Endometrial microvascular endothelial cells (primary cell): ENCODE measurements around the gene PNRC1. TPM values are rescaled to one million over a fixed set of nuclear protein-coding genes. Genes with fewer than 3 reads are reported as not detected.
"Not testable (repeated sequence)": the region's sequence is repeated elsewhere in the genome, so short reads cannot be mapped to it uniquely, and the experiment has no call there.

Experiments
- in situ Hi-C: cut with HindIII; loops from 2 replicates; pipeline ENCODE4 v1.10.0; 2017; ENCODE audit warnings: low sequenced_read_pairs, low pct_unique_long_range_greater_than_20kb; ENCODE audit errors: inconsistent ontology term
- total RNA-seq: library from RNA; depleted of rRNA; stranded (reverse); fragments of >200 nt; gene quantifications from one replicate; pipeline ENCODE4 v1.2.3, GENCODE V29; 2015; ENCODE audit errors: inconsistent ontology term

Gene PNRC1
- 40.2 TPM for total RNA-seq

DNA sequence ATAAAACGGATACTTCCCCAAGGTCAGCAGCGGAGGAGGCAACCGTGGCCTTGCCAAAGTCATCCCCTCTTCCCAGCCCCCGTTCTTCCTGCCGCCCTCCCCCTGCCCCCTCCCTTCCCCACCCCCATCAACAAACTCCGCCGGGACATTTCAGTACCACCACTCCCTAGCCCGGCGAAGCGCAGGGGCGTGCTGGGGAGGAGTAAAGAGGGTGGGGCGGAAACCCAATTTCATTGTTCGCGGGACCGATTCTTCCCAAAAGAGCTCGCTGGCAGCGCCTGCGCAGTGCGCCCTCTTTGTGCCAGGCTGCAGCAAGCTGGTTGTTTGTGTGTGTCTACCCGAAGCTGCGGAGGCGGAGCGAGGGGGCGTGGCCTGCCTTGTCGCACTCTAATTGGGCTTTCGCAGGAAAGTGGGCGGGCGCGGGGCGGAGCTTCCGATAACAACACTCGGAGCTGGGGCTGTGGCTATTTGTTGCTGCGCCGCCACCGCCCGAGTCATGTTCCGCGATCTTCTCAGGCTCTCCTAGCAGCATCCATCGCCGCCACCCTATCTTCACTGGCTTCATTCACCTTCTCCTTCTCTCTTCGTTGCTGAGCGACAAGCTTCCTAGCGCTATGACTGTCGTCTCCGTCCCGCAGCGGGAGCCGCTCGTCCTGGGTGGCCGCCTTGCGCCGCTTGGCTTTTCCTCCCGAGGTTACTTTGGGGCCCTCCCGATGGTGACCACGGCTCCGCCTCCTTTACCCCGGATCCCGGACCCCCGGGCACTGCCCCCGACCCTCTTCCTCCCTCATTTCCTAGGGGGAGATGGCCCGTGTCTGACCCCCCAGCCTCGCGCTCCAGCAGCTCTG, at the start of gene PNRC1:
PNRC1 (plus strand) TSS at position 471 of the 848 bp plus-strand sequence; CDS start at position 615, 144 bp downstream.
- in situ Hi-C loops: no loop called here

DNA sequence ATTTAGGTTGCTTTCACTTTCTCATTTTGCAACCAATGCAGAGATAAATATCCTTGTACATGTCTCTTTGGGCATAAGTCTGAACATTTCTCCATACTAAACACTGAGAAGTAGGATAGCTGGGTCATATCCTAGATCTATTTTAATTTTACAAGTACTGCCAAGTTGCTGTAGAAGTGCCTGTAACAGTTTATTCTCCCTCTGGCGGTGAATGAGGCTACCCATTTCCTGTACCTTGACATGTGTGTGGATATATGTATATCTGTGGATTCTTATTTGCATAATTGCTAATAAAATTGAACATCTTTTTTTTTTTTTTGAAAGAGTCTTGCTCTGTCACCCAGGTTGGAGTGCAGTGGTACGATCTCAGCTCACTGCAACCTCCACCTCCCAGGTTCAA, 48.0 kb upstream of the PNRC1 start:
- in situ Hi-C loops: no loop called here

GRCh38 chr6:89033461-89033860, 47.1 kb upstream of the PNRC1 start:
- in situ Hi-C loops: no loop called here

DNA sequence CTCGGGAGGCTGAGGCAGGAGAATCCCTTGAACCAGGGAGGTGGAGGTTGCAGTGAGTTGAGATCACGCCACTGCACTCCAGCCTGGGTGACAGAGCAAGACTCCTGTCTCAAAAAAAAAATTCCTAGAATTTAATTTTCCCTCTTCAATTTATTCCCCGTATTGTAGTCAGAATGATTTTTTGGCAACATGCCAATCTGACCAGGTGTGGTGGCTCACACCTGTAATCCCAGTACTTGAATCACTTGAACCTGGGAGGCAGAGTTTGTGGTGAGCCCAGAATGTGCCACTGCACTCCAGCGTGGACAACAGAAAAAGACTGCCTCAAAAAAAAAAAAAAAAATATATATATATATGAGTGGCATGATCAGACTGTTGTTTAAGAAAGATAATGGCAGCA, 46.4 kb upstream of the PNRC1 start:
- in situ Hi-C loops: not testable (repeated sequence)

- in situ Hi-C loops: no loop called here
Measured at GRCh38 chr6:89034586-89035251, 45.8 kb upstream of the PNRC1 start.

GRCh38 chr6:89035252-89036101, 45.1 kb upstream of the PNRC1 start:
- in situ Hi-C loops: no loop called here

DNA sequence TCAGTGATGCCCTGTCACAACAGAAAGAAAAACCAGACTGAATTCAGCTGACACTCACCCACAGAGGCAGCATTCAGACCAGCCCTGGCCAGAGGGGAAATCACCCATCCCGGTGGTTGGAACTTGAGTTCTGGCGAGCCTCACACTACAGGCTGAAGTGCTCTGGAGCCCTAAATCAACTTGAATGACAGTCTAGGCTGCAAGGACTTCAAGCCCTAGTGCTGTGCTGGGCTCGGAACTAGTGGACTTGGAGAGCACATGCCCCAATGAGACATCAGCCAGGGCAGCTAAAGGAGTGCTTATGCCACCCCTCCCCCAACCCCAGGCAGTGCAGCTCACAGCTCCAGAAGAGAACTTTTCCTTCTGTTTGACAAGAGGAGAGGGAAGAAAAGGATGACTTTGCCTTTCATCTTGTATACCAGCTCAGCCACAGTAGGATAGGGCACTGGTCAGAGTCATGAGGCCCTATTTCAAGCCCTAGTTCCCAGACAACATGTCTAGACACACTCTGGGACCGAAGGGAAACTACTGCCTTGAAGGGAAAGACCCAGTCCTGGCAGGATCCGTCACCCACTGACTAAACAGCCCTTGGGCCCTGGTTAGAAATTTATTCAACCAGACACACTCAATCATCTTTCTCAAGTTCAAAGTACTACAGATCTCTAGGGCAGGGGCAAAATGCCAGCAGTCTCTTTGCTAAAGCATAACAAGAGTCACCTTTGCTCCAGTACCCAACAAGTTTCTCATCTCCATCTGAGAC, 43.2 kb upstream of the PNRC1 start:
- in situ Hi-C loops: no loop called here

DNA sequence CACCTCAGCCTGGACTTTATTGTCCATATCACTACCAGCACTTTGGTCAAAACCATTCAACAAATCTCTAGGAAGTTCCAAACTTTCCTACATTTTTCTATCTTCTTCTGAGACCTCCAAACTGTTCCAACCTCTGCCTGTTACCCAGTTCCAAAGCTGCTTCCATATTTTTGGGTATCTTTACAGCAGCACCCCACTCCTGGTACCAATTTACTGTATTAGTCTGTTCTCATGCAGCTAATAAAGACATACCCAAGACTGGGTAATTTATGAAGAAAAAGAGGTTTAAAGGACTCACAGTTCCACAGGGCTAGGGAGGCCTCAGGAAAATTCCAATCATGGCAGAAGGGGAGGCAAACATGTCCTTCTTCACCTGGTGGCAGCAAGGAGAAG, 42.7 kb upstream of the PNRC1 start:
- in situ Hi-C loops: not testable (repeated sequence)

DNA sequence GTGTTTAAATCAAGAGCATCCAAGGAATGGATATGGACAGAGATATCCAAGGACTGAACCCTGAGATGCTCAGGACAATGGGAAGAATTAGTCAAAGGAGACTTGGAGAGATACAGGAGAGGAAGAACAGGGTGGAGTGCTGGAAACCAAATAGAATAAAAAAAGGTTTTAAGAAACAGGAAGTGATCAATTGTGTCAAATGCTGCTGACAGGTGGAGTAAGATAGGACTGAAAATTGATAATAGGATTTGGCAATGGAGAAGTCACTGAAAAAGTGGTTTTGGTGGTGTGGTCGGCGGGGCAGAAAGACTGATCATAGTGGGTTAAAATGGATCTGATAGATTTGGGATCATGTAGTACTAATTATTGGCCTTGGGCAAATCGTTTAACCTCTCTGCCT, 37.9 kb upstream of the PNRC1 start:
- in situ Hi-C loops: no loop called here

GRCh38 chr6:89044328-89045010, 36.1 kb upstream of the PNRC1 start:
- in situ Hi-C loops: no loop called here

DNA sequence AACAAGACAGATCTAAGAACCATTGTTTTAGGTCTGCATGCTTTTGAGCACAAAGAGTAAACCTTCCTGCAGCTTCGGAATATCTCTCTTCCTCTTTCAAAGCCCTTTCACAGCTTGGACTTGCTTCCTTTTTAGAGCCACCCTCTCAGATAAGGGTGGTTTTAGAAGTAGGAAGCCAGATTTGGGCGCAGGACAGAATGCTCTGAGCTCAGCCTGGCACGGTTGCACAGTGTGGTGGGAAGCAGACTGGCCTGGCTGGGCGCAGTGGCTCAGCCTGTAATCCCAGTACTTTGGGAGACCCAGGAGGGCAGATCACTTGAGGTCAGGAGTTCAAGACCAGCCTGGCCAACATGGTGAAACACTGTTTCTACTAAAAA, 35.6 kb upstream of the PNRC1 start:
- in situ Hi-C loops: no loop called here

- in situ Hi-C loops: no loop called here
Measured at GRCh38 chr6:89045576-89045975, 35.0 kb upstream of the PNRC1 start.

DNA sequence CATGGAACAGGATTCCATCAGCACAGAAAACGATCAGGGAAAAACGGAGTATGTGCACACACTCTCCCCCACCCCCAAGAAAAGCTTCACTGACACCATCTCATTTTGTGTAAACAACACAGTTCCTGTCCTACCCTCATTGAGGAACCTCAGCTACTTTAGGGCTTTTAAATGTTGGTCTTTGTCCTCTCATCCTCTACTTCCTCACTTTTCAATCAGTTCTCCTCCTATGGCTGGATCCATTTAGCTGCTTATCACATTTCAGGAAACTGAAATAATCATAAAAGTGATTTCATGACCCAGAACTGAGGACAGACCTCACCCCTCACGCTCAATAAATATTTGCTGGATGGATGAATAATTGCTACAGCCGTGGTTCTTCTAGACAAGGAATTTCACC, 33.1 kb upstream of the PNRC1 start:
- in situ Hi-C loops: no loop called here

DNA sequence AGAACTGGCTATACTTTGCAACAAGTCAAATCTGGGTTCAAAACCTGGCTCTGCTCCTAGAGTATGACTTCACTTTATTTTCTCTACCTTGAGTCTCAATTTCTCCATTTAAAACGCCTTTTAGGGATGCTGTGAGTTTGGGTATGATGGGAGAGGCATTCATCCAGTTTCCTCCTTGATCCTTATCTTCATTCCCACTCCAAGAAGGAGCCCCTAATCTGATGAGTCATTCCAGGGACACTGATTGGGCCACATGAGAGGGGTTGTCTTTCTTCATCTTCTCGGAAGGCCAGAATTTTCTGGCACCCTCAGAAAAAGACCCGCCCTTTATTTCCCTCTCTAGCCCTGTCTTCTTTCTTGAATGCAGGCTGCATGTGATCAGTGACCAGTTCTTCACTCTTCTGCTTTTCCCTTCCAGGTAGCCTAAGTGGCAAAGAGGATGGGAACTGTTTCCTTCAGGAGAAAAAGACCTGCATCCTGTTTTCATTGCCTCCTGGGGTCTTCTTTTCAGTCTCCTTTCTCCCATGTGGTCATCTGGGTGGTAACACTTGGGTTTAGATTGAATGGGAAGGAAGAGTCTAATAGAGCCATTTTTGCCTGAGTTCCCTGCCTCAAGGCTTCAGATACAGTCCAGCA, 32.1 kb upstream of the PNRC1 start:
- in situ Hi-C loops: no loop called here

DNA sequence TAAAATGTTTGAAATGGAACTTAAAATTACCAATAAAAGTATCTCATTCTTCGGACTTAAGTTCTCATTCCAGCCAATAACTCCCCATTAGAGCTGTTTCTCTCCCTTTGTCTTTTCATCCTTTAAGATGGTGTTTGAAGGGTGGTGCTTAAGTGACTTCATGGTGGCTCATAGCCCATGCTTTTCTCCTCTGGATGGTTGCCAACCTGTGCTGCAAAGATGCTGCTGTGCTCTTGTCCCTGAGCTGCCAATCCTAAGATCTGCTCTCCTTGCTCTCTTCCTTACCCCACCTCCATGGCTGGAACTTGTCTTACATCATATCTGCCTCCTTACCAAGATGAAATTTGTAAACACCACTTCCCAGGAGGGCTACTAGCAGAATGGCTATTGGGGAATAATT, 31.6 kb upstream of the PNRC1 start:
- in situ Hi-C loops: no loop called here

- in situ Hi-C loops: no loop called here
Measured at GRCh38 chr6:89050155-89050554, 30.4 kb upstream of the PNRC1 start.

GRCh38 chr6:89050697-89051096, 29.9 kb upstream of the PNRC1 start:
- in situ Hi-C loops: no loop called here

DNA sequence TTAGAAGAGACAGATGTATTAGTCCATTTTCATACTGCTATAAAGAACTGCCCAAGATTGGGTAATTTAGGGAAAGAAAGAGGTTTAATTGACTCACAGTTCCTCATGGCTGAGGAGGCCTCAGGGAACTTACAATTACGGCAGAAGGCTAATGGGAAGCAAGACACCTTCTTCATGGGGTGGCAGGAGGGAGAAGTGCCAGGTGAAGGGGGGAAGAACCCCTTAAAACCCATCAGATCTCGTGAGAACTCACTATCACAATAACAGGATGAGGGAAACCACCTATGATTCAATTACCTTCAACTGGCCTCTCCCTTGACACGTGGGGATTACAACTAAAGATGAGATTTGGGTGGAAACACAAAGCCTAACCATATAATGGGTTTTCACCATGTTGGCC, 28.9 kb upstream of the PNRC1 start:
- in situ Hi-C loops: no loop called here
